ENCODE data around the gene NSG1.
"Not testable (repeated sequence)": the region's sequence is repeated elsewhere in the genome, so short reads cannot be mapped to it uniquely, and the experiment has no call there.

The NSG1 gene

GRCh38 chr4:4460759-4461158 lies 73.9 kb downstream of the NSG1 start:
- no peak overlapping the region for H3K4me3 ChIP-seq (ENCODE audit: low read length)
- TF ChIP-seq ZNF274 (IDR thresholded peaks at IDR 0.05; ENCODE audit: low read depth, low read length), result no peak

GRCh38 chr4:4461178-4461577 lies 74.3 kb downstream of the NSG1 start:
- no peak overlapping the region for H3K4me3 ChIP-seq (ENCODE audit: low read length)
- no peak for TF ChIP-seq ZNF274 (IDR thresholded peaks at IDR 0.05; ENCODE audit: low read depth, low read length)

- no peak overlapping the region for H3K4me3 ChIP-seq (ENCODE audit: low read length)
- no peak for TF ChIP-seq ZNF274 (IDR thresholded peaks at IDR 0.05; ENCODE audit: low read depth, low read length)
Measured at GRCh38 chr4:4461850-4462249, 74.9 kb downstream of the NSG1 start.

DNA sequence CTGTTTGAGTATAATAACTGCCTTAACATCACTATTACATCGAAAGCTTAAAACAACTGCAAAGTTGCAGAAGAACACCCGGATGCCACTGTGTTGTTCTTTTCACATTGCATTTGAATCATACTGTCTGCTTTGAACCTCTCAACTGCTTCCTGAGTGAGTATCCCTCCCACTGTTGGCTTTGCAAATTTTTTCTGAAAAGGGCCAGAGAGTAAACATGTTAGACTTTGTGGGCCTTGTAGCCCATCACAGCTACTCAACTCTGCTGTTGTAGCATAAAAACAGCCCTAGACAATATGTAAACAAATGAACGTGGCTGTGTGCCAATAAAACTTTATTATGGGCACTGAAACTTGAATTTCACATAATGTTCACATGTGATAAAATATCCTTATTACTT lies 76.1 kb downstream of the NSG1 start:
- TF ChIP-seq ZNF274 (IDR thresholded peaks at IDR 0.05; ENCODE audit: low read depth, low read length), result no peak
- H3K4me3 ChIP-seq (ENCODE audit: low read length), result no peak overlapping the region

GRCh38 chr4:4465238-4465637 lies 78.3 kb downstream of the NSG1 start:
- not testable (repeated sequence) for H3K4me3 ChIP-seq (ENCODE audit: low read length)
